Activated B cell treated with CpG ODN at 0.5 μM for 24 hours (primary cell): ENCODE data around the gene TRAFD1. TPM values are rescaled to one million over a fixed set of nuclear protein-coding genes. Genes with fewer than 3 reads are reported as not detected.

Experiments used
- ATAC-seq: fragments of 200-7000 bp; cut with Tn5 transposase; one replicate; pipeline ENCODE4 v1.10.0; 2021; ENCODE audit warnings: low read depth, mild to moderate bottlenecking, moderate library complexity
- CTCF ChIA-PET: fragments of 350-600 bp; sonication (Branson Sonifier 250); formaldehyde crosslinking; loops from one replicate; lab custom pipeline; 2021; ENCODE audit warnings: antibody characterized with exemption; lab: Charles Lee
- POLR2A ChIA-PET: fragments of 350-600 bp; sonication (Branson Sonifier 250); formaldehyde crosslinking; loops from one replicate; lab custom pipeline; 2021; ENCODE audit warnings: antibody characterized with exemption; lab: Charles Lee
- DNase-seq: peaks from one replicate; pipeline ENCODE4 v3.0.0; 2022
- H3K27ac Mint-ChIP-seq: one replicate; pipeline ENCODE4 v1.8.0; 2020; ENCODE audit warnings: mixed read lengths
- H3K27me3 Mint-ChIP-seq: one replicate; pipeline ENCODE4 v1.8.0; 2021; ENCODE audit warnings: mixed read lengths
- H3K36me3 Mint-ChIP-seq: one replicate; pipeline ENCODE4 v1.8.0; 2021; ENCODE audit warnings: low read depth, mixed read lengths
- H3K4me1 Mint-ChIP-seq: one replicate; pipeline ENCODE4 v1.8.0; 2021; ENCODE audit warnings: mixed read lengths
- H3K4me3 Mint-ChIP-seq: one replicate; pipeline ENCODE4 v1.8.0; 2020; ENCODE audit warnings: mild to moderate bottlenecking, mixed read lengths
- H3K9me3 Mint-ChIP-seq: one replicate; pipeline ENCODE4 v1.8.0; 2020; ENCODE audit warnings: mixed read lengths
- intact Hi-C: fragments of 100-400 bp; cut with micrococcal nuclease; formaldehyde crosslinking; loops from one replicate; pipeline ENCODE4 v1.15.1; 2024
- total RNA-seq: library from RNA; stranded (reverse); gene quantifications from 2 replicates; pipeline ENCODE4 v1.2.3, GENCODE V29; 2022
- TF ChIP-seq, protein P1 (sequence below): fragments of 200-600 bp; IDR thresholded peaks from one replicate; pipeline ENCODE4 v1.8.0; 2022; ENCODE audit warnings: antibody characterized with exemption, mild to moderate bottlenecking

Gene TRAFD1
- total RNA-seq, 1 donor from 2014 or later = 51.0 TPM

DNA sequence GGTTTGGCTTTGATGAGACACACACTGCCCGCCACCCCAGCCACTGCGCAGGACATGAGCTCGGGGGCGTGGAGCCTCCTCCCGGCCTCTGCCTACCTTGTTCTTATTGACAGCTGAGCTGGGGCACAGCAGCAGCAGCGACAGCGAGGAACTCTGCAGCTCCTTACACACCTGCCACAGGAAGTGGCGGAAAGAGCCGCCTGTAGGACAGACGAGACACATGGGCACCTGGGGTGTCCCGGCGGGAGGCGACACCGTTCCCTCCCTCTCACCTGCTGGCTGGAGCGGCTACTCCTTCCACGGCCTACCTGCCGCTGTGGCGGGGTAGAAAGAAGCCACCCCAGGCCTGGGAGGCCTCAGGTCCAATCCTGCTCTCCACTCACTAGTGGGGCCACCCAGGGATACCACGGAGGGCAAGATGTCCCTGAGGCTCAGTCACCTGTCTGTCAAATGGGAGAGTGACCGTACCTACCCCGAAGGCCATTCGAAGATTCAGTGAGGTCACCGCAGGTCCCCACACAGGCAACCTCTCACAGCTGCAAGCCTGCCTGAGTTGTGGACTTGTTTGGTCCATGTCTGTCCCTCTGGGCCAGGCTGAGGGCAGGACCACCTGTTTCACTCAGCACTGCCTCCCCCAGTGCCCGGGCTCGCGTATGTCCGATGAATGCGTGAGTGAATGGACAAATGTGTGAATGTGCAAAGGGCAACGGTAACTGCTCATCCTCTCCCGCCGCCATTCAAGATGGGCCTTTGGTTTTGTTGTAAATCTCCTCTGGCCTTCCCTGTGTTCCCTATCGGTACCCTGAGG, 42.6 kb downstream of the TRAFD1 start:
- Mint-ChIP-seq H3K4me1 (peaks cover 6% of the 10 kb centered on the region), H3K4me3 (no peak overlapping the region), H3K9me3 (no peaks in the 10 kb centered on the region), H3K27ac (no peak overlapping the region), H3K36me3 (peaks cover 49% of the 10 kb centered on the region), H3K27me3 (no peaks in the 10 kb centered on the region)
- ChIA-PET POLR2A (interaction anchor here (0.5 kb wide), 1 partner anchor 48 kb away, joined by 3 read pairs; no protein-coding TSS in a partner anchor), CTCF (no interaction called here)
- TF ChIP-seq, protein P1, sequence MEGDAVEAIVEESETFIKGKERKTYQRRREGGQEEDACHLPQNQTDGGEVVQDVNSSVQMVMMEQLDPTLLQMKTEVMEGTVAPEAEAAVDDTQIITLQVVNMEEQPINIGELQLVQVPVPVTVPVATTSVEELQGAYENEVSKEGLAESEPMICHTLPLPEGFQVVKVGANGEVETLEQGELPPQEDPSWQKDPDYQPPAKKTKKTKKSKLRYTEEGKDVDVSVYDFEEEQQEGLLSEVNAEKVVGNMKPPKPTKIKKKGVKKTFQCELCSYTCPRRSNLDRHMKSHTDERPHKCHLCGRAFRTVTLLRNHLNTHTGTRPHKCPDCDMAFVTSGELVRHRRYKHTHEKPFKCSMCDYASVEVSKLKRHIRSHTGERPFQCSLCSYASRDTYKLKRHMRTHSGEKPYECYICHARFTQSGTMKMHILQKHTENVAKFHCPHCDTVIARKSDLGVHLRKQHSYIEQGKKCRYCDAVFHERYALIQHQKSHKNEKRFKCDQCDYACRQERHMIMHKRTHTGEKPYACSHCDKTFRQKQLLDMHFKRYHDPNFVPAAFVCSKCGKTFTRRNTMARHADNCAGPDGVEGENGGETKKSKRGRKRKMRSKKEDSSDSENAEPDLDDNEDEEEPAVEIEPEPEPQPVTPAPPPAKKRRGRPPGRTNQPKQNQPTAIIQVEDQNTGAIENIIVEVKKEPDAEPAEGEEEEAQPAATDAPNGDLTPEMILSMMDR = no peak
- DNase-seq = no peak
- no peak for ATAC-seq
- intact Hi-C loops = no loop called here

DNA sequence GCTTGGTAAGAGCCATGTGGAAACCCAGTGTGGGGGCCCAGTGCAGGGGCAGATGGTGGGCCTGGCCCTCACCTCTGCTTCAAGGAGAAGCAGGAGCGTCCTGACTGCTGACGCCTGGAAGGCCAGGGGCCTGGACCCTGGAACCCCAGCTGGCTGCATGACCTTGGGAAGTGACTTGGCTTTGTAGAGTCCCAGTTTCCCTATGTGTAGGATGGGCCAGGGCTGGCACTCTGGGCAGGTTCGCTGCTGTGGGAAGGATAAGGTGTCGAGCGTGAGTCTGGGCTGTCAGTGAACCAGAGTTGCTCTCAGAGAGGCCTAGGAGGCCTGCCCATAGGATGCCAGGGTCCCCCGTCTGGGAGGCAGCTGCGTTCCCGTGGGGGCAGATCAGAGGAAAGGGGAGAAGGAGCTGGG, 43.2 kb downstream of the TRAFD1 start:
- ATAC-seq (no peak), DNase-seq (no peak)
- ChIA-PET POLR2A (interaction anchor here (0.5 kb wide), 2 partner anchors 49 to 1606 kb away, joined by 3 read pairs; no protein-coding TSS in a partner anchor), CTCF (no interaction called here)
- Mint-ChIP-seq H3K4me3 (no peak overlapping the region), H3K9me3 (no peaks in the 10 kb centered on the region), H3K27me3 (no peaks in the 10 kb centered on the region), H3K27ac (no peak overlapping the region), H3K36me3 (peaks cover 43% of the 10 kb centered on the region), H3K4me1 (peaks cover 6% of the 10 kb centered on the region)
- TF ChIP-seq, protein P1 = no peak
- intact Hi-C loops = no loop called here

DNA sequence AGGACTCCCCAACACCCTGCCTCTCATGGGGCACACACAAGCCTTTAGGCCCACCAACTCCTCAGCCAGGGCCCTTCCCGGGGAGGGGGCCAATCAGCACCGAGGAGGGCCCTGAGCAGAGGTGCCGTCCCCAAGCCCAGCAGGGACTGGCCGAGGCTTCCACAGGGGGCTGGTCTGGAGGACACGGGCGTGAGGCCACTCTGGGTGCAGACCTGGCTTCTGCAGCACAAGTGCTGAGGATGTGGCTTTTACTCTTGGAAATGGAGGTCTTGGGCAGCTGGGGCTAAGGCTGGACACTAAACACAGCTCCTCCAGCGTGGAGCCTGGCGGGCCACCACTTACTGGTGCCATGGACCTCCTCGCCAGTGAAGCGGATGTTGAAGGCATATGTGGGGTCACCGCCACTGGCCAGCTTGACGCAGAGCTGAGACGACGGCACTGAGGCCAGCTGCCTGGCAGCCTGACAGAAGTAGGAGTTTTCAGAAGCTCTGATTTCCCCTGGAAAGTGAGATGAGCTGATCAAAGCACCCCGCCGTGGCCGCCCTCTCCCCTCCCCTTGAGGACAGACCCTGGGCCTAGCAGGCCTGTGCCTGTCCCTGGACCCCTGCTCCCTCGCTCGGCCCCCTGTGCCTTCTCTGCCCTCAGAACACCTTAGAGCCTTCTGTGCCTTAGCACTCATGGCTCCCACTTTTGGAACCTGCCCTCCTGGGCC, 44.0 kb downstream of the TRAFD1 start:
- Mint-ChIP-seq H3K4me3 (no peak overlapping the region), H3K4me1 (peaks cover 6% of the 10 kb centered on the region), H3K27me3 (no peaks in the 10 kb centered on the region), H3K9me3 (no peaks in the 10 kb centered on the region), H3K36me3 (peaks cover 37% of the 10 kb centered on the region), H3K27ac (no peak overlapping the region)
- CTCF ChIA-PET = interaction anchor here (0.9 to 1.2 kb wide), 3 partner anchors 61 to 225 kb away, joined by 3 to 5 read pairs (median 4); partner anchors contain the start of gene NAA25
- POLR2A ChIA-PET = interaction anchor here (0.5 kb wide), 1 partner anchor 1607 kb away, joined by 3 read pairs; no protein-coding TSS in a partner anchor
- TF ChIP-seq, protein P1 = no peak
- ATAC-seq (no peak), DNase-seq (no peak)
- intact Hi-C loops = no loop called here

DNA sequence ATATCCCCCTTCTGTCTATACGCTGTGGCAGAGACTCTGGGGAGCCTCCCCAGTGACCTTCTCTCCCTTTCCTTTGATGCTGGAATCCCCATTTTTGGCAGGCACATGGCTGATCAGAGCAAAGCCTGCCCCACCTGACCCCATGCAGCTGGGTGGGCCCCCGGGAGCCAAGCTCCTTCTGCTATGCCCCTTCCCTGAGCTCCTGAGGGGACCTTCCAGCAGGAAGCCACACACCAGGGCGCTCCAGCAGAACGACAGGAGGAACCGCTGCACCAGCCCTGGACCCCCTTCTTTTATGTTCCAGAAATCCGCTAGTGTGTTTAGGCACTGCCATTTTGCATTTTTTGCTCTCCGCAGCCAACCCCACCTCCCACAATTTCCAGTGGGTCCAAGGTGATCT, 44.6 kb downstream of the TRAFD1 start:
- no peaks in the 10 kb centered on the region for H3K27me3 Mint-ChIP-seq
- no peak for ATAC-seq
- TF ChIP-seq, protein P1 = no peak
- H3K36me3 Mint-ChIP-seq = peaks cover 42% of the 10 kb centered on the region
- POLR2A ChIA-PET = no interaction called here
- H3K9me3 Mint-ChIP-seq = no peaks in the 10 kb centered on the region
- peaks cover 6% of the 10 kb centered on the region for H3K4me1 Mint-ChIP-seq
- H3K4me3 Mint-ChIP-seq = no peak overlapping the region
- no peak for DNase-seq
- intact Hi-C loops = loop anchor here (1.0 kb wide), 2 partner anchors 61 to 225 kb away; no protein-coding TSS in a partner anchor
- no peak overlapping the region for H3K27ac Mint-ChIP-seq
- CTCF ChIA-PET = interaction anchor here (0.9 to 1.2 kb wide), 3 partner anchors 62 to 225 kb away, joined by 3 to 5 read pairs (median 4); partner anchors contain the start of gene NAA25

DNA sequence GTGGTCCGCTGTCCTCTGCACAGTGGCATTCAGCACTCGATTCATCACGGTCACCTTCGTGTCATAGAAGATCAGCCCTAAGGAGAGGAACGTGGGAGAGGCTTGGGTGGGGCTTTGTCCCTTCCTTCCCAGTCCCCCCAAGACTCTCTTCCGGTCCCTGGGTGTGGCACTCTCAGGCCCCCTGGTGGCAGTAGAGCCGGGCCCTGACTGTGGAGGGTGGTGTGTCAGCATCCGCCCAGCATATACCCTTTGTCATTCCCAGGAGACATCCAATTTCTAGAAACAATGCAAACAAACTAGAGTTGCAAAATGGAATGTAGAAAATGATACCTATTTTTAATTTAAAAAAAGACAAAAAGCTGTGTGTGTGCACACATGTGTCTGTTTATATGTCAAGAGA, 45.0 kb downstream of the TRAFD1 start:
- Mint-ChIP-seq H3K4me3 (no peak overlapping the region), H3K27me3 (no peaks in the 10 kb centered on the region), H3K36me3 (peaks cover 46% of the 10 kb centered on the region), H3K27ac (no peak overlapping the region), H3K4me1 (peaks cover 6% of the 10 kb centered on the region), H3K9me3 (no peaks in the 10 kb centered on the region)
- POLR2A ChIA-PET = no interaction called here
- ATAC-seq (peak; percentile 66), DNase-seq (no peak)
- CTCF ChIA-PET = interaction anchor here (1.2 kb wide), 1 partner anchor 226 kb away, joined by 4 read pairs; no protein-coding TSS in a partner anchor
- intact Hi-C loops = loop anchor here (1.0 kb wide), 2 partner anchors 61 to 225 kb away; no protein-coding TSS in a partner anchor
- TF ChIP-seq, protein P1 = no peak
